Stimulated activated CD4-positive, alpha-beta T cell treated with anti-CD3 and anti-CD28 coated beads, TNF-alpha, amount 100 ng/mL, for 4 hours (primary cell): ENCODE data around the gene GASK1B.

Source experiments
- DNase-seq, 3 experiments: peaks; one replicate each; pipeline ENCODE4 v3.0.0-alpha.2; 2020; ENCODE audit warnings: low read depth in 3 of 3

The GASK1B gene

DNA sequence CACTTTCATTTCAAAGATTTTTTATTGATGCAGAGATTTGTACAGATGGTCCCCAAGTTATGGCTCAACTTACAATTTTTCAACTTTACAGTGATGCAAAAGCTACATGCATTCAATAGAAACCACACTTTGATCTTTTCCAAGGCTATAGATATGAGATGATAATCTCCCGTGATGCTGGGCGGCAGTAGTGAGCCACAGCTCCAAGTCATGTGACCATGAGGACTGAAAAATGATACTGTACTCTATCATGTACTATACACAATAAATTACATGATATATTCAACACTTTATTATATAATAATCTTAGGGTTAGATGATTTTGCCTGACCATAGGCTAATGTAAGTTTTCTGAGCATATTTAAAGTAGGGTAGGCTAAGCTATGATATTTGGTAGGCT is 14.0 kb upstream of the GASK1B start:
- no peak for DNase-seq

GRCh38 chr4:158182736-158183135 is 9.9 kb upstream of the GASK1B start:
- DNase-seq, result no peak

- DNase-seq, result no peak
These were observed 9.1 kb upstream of the GASK1B start for GRCh38 chr4:158181906-158182305.

GRCh38 chr4:158179465-158179864 is 6.6 kb upstream of the GASK1B start:
- no peak for DNase-seq

DNA sequence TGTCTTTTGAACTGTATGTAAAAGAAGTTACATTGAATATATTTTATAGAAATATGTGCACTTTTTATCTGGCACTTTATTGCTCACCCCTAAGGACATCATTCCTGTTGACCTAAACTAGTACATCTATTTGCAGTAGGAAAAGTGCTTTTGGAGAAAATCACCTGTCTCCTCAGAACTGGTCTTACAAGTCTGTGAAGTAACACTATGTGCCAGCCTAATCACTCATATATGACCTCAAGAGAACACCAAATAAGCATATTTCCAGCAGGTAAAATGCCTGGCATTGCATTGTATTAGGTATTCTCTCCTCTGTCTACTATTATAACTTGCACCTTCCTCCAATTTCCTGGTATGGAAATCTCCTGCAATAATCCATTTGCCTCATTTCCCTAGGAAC is 4.0 kb upstream of the GASK1B start:
- no peak for DNase-seq

GRCh38 chr4:158176108-158176507 is 3.3 kb upstream of the GASK1B start:
- no peak for DNase-seq

DNA sequence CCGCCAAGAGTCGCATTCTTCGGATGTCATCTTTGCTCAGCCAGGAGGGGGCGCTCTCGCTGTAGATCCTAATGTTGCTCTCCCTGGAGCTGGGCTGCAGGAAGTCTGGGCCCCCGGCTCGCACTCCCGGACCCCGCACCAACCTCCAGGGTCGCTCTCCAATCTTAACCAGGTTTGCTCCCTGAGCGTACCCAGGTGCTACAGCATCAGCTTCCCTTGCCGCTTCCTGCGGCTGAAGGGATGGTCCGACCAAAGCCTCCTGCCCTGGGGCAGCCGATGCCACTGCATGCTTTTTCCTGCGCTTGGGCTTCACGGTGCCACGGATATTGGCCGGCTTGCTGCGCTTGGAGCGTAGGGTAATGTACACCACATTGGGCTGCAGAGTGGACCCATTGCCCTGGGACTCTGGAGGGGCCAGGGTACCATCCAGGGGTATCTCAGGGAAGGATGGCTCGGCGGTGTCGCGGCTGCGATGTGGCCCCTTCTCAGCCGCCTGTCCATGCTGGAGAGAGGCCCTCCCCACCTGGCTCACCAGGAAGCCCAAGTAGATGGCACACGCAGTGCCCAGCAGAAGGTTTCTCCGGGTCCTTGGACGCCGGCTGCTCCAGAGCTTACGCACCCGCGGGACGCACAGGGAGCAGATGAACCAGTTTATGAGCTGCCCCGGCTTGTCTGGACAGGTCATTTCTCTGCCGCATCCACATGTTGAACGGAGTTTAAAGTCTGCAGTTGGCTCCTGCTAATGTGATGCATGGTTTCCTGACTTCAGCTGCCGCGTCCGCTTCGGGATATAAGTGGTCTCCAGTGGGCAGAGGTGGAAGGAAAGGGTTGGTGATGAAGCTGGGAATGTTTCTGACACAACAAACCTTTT is 1.9 kb downstream of the GASK1B start:
- no peak for DNase-seq

- no peak for DNase-seq
These were observed 2.7 kb downstream of the GASK1B start for GRCh38 chr4:158169931-158170690.

- no peak for DNase-seq
These were observed 3.3 kb downstream of the GASK1B start for GRCh38 chr4:158169506-158169905.

DNA sequence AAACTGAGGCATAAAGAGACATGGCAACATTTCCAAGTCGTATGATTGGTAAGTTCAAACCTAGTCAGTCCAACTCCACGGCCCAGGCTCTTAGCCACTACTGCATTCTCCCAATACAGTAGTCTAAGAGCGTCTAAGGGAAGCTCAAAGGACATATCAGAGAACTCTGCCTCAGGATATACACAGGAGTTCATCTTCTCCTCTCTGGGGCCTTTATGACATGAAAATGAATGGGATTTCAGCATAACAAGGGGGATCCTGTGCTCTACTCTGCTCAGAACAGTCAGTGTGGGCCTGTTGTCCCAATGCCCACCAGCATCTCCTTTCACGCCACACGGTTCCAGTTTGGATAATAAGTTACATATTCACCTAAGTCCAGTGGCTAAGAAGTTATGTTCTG is 4.2 kb downstream of the GASK1B start:
- no peak for DNase-seq

DNA sequence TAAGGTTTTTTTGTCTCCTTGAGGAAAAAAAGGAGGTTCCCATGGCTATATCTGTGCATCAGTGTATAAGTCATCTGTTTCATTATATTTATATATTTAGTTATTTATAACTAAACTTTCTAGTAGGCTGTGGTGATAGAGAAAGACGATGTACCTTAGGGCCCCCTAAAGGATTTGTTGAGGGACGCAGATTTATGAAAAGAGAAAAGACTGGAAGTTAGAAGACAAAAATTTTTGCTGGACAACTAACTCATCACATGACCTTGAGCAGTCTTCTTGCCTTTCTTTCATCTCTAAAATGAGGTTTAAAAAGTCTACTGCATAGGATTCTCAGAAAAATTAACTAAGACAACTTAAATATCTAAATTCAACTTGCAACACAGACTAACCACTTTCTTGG is 6.1 kb downstream of the GASK1B start:
- DNase-seq, result no peak

- no peak for DNase-seq
These were observed 8.0 kb downstream of the GASK1B start for GRCh38 chr4:158164768-158165213.

- no peak for DNase-seq
These were observed 8.7 kb downstream of the GASK1B start for GRCh38 chr4:158163941-158164767.

- no peak for DNase-seq
These were observed 10.2 kb downstream of the GASK1B start for GRCh38 chr4:158162631-158163030.

DNA sequence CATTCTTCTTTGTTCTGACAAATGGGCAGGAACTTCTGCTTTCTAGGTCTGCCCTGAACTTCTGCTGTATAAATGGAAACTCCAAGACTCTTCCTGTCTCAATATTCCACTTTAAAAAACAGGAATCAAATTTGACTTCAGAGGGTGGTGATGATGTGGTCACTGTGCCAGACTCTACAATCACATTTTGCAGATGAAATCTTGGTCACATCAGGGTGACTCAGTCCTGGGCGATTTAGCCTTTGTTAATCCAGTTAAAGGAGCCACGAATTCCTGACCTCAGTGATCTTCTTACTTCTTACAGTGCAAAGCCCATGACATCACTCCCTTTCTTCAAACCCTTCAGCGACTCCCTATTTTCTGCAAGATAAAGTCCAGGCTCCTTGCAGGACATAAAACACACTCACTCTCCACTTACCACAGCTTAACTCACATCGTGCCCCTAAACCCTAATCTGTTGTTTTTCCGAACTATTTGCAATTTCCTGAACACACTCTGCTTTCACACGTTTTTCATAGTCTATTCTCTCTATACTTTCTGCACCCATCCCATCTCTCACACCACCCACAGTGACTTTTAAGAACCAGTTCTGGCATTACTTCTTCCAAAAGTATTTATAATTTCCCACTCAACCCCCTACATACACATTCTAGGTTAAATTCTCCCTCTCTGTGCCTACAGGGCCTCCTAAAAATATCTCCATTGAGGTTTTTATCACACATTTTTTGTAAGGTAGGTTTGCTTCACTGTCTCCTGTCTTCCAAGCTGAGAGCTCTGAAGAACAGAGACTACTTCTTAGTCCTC is 11.1 kb downstream of the GASK1B start:
- DNase-seq, result no peak

GRCh38 chr4:158159718-158160094 is 13.1 kb downstream of the GASK1B start:
- DNase-seq, result no peak

- no peak for DNase-seq
These were observed 13.6 kb downstream of the GASK1B start for GRCh38 chr4:158159054-158159717.

DNA sequence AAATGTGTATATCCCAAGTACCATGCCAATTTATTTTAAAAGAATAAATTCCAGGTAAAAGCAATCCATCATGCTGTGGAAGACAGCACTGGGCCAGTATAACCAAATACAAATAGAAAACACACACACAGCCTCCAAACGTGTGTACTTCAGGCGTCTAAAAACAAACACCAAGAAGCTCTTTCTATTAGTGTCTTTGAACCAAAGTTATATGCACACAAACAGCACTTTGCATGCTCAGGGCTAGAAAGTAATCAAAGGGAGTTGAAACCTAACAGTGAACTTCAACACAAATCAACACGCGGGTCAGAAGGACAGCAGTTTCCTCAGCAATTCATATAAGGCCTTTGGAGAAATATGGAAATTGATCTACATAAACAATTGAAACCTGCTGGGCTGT is 15.4 kb downstream of the GASK1B start:
- no peak for DNase-seq

DNA sequence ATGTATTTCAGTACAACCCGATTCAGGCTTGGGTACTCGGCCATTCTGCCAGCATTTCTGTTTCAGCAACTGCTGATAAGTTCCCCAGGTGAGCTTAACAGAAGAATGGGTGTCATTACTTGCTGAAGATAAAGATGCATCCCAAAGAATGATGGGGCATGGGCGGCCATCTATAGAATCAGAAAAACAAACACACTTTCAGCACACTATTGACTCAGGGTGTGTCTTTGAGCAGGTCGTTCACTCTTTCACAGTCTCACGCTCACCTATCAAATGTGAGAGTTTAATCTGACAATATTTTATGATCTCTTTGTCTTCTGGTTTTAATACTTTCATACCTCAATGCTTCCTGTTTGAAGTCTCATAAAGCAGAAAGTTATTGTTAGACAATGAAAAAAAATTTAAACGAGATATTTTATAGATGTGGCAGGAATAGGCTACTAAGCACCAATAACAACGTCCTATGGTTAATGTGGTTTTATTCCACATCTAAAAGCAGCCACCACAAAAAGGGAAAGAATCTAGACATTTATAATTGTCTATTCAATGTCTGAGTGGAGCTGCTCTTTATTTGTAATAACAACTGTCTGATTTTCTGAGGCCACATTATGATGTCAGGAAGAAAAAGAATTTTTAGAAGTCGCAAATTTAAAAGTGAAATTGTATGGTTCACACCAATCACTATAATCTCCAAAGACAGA is 17.0 kb downstream of the GASK1B start:
- no peak for DNase-seq

DNA sequence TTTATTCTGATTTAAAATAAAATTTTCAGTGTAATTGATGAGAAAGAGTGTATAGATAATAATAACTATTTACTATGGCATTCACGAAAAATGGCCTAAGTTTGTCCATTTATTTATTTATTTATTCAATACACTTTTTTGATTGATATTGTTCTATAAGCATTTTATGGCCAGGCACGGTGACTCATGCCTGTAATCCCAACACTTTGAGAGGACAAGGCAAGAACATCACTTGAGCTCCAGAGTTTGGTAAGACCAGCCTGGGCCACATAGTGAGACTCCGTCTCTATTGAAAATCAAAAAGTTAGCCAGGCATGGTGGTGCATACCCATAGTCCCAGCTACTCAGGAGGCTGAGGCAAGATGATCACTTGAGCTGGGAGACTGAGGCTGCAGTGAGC is 25.7 kb downstream of the GASK1B start:
- no peak for DNase-seq
